Right lobe of liver (tissue), 6 donors: Measurements from ENCODE around the gene ATAD3C. TPM values are rescaled to one million over a fixed set of nuclear protein-coding genes. Genes with fewer than 3 reads are reported as not detected.
"Not testable (repeated sequence)": the region's sequence is repeated elsewhere in the genome, so short reads cannot be mapped to it uniquely, and the experiment has no call there.

Source experiments
- ATAC-seq, 4 donors: fragments of 200-7000 bp; cut with Tn5 transposase; one replicate each; pipeline ENCODE4 v1.9.1; 2020; ENCODE audit warnings: mild to moderate bottlenecking in 4 of 4, moderate library complexity in 4 of 4
- DNase-seq, 3 donors: peaks; one replicate each; pipeline ENCODE4 v3.0.0-alpha.2; 2020
- H3K27ac ChIP-seq, 3 donors: fragments of 200-600 bp; one replicate each; pipeline ENCODE4 v1.8.0; 2022
- H3K27me3 ChIP-seq, 2 donors: fragments of 200-600 bp; one replicate each; pipeline ENCODE4 v1.8.0; 2022
- H3K36me3 ChIP-seq, 4 donors: fragments of 200-600 bp; sonication (generic) in 1 of 4; one replicate each; pipeline versions ENCODE4 v1.5.1 to v1.8.0; 2017 to 2022; ENCODE audit warnings: control low read depth in 1 of 4
- H3K4me1 ChIP-seq, 4 donors: fragments of 200-600 bp; sonication (generic) in 1 of 4; one replicate each; pipeline versions ENCODE4 v1.5.1 to v1.8.0; 2017 to 2022; ENCODE audit warnings: control low read depth in 1 of 4
- H3K4me3 ChIP-seq, 3 donors: fragments of 200-600 bp; one replicate each; pipeline ENCODE4 v1.8.0; 2022
- H3K9me3 ChIP-seq, 4 donors: fragments of 200-600 bp; sonication (generic) in 1 of 4; one replicate each; pipeline versions ENCODE4 v1.5.1 to v1.8.0; 2017 to 2022; ENCODE audit warnings: control low read depth in 1 of 4
- POLR2A ChIP-seq: fragments of 450-650 bp; IDR thresholded peaks from one replicate; pipeline ENCODE4 v1.6.1; 2017; ENCODE audit warnings: antibody characterized with exemption, mild to moderate bottlenecking
- WGBS: methylation state at CpG from one replicate; pipeline ENCODE4 v1.1.6; 2018; ENCODE audit warnings: low coverage, low lambda C conversion rate; ENCODE audit not compliant: insufficient coverage; ENCODE audit errors: missing lambda C conversion rate; 5-methylcytosine and 5-hydroxymethylcytosine counted together
- intact Hi-C, 2 donors: fragments of 100-400 bp; cut with DNase I; formaldehyde crosslinking; loops; one replicate each; pipeline versions ENCODE4 v1.11.2 to v1.14.1; 2022
- total RNA-seq, 6 experiments: library from RNA; depleted of rRNA in 2 of 6; stranded (reverse); fragments of >200 nt in 2 of 6; fragmentation: NEBNext Ultra II Directional in 3 of 6; extraction: Animal tissue kit (Norgen Biotek cat#: 25700) in 3 of 6; gene quantifications; one replicate each; pipeline versions ENCODE4 v1.1.0 to v1.2.4, GENCODE V29; 2016 to 2023
- TF ChIP-seq, protein P1 (sequence below), 4 donors: fragments of 200-600 bp in 3 of 4; fragments of 450-650 bp in 1 of 4; IDR thresholded peaks; one replicate each; pipeline versions ENCODE4 v1.5.1 to v1.8.0; 2016 to 2022; ENCODE audit warnings: antibody characterized with exemption in 4 of 4, mild to moderate bottlenecking in 2 of 4
- donor health status: DM: no; HTN: yes; CAD: no.
- donor health status: DM: no; HTN: no; CAD: no.
- donor health status: DM: no; HTN: no; CAD: no.
- donor health status: DM: no; HTN: yes; CAD: no.
- donor health status: DM: no; HTN: yes; CAD: no.

Gene ATAD3C
- total RNA-seq, 6 experiments from 2014 or later = 0.74 to 3.1 (median 1.9) TPM

DNA sequence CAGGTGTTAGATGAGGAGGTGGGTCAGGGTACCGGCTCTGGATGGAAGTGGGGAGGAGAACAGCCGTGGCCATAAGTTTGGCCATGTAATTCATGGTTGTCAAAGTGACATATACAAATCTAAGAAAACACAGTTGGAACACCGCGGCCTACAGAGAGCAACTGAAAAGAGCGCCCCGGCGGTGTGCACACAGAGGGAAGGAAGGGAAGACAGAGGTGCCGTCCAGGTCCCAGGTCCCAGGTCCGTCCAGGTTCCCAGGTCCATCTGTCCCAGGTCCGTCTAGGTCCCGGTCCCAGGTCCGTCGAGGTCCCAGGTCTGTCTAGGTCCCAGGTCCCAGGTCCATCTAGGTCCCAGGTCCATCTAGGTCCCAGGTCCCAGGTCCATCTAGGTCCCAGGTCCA, 37.9 kb upstream of the ATAD3C start:
- no peak for TF ChIP-seq POLR2A
- TF ChIP-seq, protein P1, sequence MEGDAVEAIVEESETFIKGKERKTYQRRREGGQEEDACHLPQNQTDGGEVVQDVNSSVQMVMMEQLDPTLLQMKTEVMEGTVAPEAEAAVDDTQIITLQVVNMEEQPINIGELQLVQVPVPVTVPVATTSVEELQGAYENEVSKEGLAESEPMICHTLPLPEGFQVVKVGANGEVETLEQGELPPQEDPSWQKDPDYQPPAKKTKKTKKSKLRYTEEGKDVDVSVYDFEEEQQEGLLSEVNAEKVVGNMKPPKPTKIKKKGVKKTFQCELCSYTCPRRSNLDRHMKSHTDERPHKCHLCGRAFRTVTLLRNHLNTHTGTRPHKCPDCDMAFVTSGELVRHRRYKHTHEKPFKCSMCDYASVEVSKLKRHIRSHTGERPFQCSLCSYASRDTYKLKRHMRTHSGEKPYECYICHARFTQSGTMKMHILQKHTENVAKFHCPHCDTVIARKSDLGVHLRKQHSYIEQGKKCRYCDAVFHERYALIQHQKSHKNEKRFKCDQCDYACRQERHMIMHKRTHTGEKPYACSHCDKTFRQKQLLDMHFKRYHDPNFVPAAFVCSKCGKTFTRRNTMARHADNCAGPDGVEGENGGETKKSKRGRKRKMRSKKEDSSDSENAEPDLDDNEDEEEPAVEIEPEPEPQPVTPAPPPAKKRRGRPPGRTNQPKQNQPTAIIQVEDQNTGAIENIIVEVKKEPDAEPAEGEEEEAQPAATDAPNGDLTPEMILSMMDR (IDR thresholded peaks at IDR 0.05) = no peak
- intact Hi-C loops = no loop called here
- Histone ChIP-seq H3K27ac (no peak overlapping the region), H3K4me1 (peaks cover 0 to 10% (median 4%) of the 10 kb centered on the region in 4 donors), H3K4me3 (no peak overlapping the region), H3K36me3 (no peaks in the 10 kb centered on the region), H3K27me3 (no peaks in the 10 kb centered on the region), H3K9me3 (no peaks in the 10 kb centered on the region)
- no peak for ATAC-seq
- peak in 1 of 3 donors; percentile 49 for DNase-seq
- 88% methylated on average over 6 of the region's 13 CpGs for WGBS

DNA sequence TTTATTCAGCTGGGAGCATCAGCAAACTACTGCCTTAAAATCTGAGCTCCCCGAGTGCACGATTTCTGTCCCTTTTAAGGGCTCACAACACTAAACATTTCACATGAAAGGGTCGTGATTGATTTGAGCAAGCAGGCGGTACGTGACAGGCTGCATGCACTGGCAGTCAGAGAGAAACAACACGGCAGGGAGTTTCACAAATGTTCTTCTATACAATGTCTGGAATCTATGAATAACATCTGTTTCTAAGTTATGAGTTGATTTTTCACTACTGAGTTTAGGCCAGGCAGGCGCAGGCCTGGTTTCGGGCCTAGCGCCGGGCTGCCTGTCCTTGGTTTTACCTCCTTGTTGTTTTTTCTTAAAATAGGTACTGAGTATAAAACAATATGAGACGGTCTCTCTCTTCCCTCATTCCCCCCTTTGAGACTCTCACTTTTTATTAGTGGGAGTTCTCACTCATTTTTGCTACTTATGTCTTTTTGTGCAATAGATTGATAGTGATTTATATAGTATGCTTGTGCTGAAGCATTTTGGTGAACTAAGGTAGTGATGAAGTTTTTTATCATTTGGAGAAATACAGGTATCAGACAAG, 37.1 kb upstream of the ATAD3C start:
- WGBS = 87% methylated on average over 11 of the region's 11 CpGs
- H3K27me3 ChIP-seq, DNase-seq: not testable (repeated sequence)

DNA sequence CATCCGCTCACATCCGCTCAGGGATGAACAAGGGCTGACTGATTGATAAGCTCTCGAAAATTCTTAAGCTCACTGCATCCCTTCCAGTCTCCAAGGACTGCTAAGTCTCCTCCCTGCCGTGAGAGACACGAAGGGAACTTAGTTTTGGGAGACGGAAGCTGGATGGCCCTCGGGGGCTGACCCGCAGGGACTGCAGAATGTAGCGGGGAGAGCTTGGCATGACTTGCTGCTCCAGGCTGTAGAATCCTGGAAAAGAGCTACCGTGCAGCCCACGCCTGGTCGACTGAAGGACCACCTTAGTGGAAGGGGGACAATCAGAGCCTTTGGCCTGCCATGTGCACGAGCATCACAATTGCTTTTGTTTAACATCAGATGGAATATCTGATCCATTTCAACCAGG, 33.7 kb upstream of the ATAD3C start:
- Histone ChIP-seq H3K27me3 (no peaks in the 10 kb centered on the region), H3K9me3 (no peaks in the 10 kb centered on the region), H3K36me3 (no peaks in the 10 kb centered on the region), H3K27ac (no peak overlapping the region), H3K4me3 (no peak overlapping the region), H3K4me1 (no peaks in the 10 kb centered on the region)
- DNase-seq (peak in 1 of 3 donors; percentile 28), ATAC-seq (no peak)
- TF ChIP-seq, protein P1 (IDR thresholded peaks at IDR 0.05) = no peak
- TF ChIP-seq POLR2A = no peak
- intact Hi-C loops = no loop called here
- 82% methylated on average over 3 of the region's 13 CpGs for WGBS

More for the DNA sequence above, 37.1 kb upstream of the ATAD3C start:
- H3K4me1 ChIP-seq, H3K9me3 ChIP-seq, H3K36me3 ChIP-seq, H3K4me3 ChIP-seq, H3K27ac ChIP-seq, intact Hi-C loops, ATAC-seq: not testable (repeated sequence)

DNA sequence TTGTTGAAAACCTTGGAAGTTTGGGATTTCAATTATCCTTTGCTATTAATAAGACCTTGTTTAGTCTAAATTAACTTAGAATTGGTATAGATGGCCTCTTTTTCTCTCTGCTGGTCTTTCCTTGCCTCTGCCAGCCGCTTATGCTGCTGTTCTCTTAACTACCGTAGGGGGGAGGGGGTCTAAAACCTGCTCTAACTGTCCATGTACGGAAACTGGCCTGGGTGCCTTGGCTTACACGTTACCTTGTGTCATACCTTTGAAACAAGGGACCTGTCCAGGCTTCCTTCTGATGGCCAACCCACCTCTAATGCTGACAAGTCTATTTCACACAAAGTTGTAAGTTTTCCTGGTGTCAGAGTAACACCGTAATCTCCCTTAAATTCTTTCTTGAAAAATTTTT, 32.1 kb upstream of the ATAD3C start:
- H3K27ac ChIP-seq, DNase-seq, H3K4me3 ChIP-seq, H3K9me3 ChIP-seq, ATAC-seq, H3K4me1 ChIP-seq, intact Hi-C loops, H3K27me3 ChIP-seq, H3K36me3 ChIP-seq: not testable (repeated sequence)
- WGBS = 65% methylated on average over 3 of the region's 5 CpGs

DNA sequence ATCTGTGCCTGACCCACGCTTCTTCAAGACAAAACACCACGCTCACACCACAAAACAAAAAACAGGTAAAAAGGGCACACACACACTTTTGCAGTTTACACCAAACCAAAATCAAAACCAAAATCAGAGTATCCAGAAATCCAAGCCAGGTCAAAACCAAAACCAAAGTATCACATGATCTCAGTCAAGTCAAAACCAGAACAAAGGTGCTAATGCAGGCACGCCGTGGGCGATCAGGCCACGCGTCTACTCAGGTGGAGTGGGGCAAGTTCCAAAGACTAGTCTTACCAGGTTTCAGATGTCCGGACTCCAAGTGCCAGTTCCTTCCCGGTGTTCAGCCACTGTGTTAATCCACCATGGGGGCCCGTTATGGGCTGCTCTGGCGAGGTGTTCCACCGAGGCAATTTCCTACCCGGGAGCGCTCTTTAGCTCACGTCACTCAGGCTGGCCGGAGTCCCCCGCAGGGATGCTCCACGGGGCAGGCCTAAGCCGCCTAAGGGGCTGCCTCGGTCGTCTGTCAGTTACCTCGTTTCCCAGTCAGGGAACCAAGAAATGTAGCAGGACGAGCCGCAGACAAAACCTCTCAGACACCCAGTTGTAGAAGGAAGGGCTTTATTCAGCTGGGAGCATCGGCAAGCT, 31.5 kb upstream of the ATAD3C start:
- 83% methylated on average over 8 of the region's 25 CpGs for WGBS
- H3K4me1 ChIP-seq, DNase-seq, H3K27me3 ChIP-seq, intact Hi-C loops, H3K27ac ChIP-seq, ATAC-seq, H3K36me3 ChIP-seq, H3K4me3 ChIP-seq, H3K9me3 ChIP-seq: not testable (repeated sequence)

DNA sequence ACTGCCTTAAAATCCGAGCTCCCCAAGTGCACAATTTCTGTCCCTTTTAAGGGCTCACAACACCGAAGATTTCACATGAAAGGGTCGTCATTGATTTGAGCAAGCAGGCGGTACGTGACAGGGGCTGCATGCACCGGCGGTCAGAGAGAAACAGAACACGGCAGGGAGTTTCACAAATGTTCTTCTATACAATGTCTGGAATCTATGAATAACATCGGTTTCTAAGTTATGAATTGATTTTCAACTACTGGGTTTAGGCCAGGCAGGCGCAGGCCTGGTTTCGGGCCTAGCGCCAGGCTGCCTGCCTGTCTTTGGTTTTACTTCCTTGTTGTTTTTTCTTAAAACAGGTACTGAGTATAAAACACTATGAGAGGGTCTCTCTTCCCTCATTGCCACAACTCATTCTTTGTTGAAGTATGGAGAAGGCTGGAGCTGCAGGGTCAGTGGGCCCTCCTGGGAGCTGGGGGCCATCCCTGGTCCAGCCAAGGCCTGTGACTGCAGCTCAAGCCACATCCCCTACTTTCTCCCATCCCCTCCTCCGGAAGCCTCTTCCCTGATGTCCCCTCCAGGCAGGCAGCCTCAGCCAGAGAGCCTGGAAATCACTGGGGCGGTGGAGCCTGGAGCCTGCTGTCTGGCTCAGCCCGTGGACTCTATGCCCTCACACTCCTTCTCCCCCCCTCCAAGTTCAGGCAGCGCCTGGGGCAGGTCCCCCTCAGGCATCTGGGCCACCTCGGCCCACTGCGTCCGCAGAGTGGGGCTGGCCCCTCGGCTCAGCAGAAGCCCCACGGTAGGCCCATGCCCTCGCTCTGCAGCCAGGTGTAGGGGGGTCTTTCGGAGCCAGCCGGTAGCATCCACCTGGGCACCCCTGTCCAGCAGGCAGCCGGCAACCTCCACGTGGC, 30.8 kb upstream of the ATAD3C start:
- TF ChIP-seq POLR2A = no peak
- TF ChIP-seq, protein P1 (IDR thresholded peaks at IDR 0.05) = no peak
- no peak overlapping the region for H3K27ac ChIP-seq
- 77% methylated on average over 18 of the region's 26 CpGs for WGBS
- H3K4me1 ChIP-seq = no peaks in the 10 kb centered on the region
- no peaks in the 10 kb centered on the region for H3K27me3 ChIP-seq
- H3K9me3 ChIP-seq = no peaks in the 10 kb centered on the region
- H3K36me3 ChIP-seq = no peaks in the 10 kb centered on the region
- ATAC-seq = peak in 1 of 4 donors; percentile 33
- DNase-seq = no peak
- no peak overlapping the region for H3K4me3 ChIP-seq
- intact Hi-C loops = no loop called here
